HG03060 (cell line): ENCODE data around the gene SCLY.

Source experiments
- ATAC-seq: cut with Tn5 transposase; IDR thresholded peaks from one replicate; pipeline ENCODE4 v1.9.1; 2021; ENCODE audit warnings: low read depth, moderate number of reproducible peaks; ENCODE audit not compliant: unreplicated experiment

SCLY gene

GRCh38 chr2:238136820-238137537 lies 76.2 kb downstream of the SCLY start:
- no peak for ATAC-seq

- ATAC-seq = no peak
Measured at GRCh38 chr2:238137885-238138284, 77.1 kb downstream of the SCLY start.

GRCh38 chr2:238138331-238139195 lies 77.8 kb downstream of the SCLY start, which contains the start of gene KLHL30:
Gene KLHL30, plus strand, starts transcription at chr2:238138668. Its CDS starts 2,087 bp downstream, at chr2:238140755.
- no peak for ATAC-seq

- no peak for ATAC-seq
Measured at GRCh38 chr2:238139196-238140039, 78.6 kb downstream of the SCLY start.

GRCh38 chr2:238140040-238140439 lies 79.2 kb downstream of the SCLY start:
- no peak for ATAC-seq

- ATAC-seq = no peak
Measured at GRCh38 chr2:238140721-238141540, 80.1 kb downstream of the SCLY start.

GRCh38 chr2:238141541-238142318 lies 80.9 kb downstream of the SCLY start:
- ATAC-seq = no peak

- no peak for ATAC-seq
Measured at GRCh38 chr2:238142382-238143205, 81.8 kb downstream of the SCLY start.

GRCh38 chr2:238143239-238143951 lies 82.6 kb downstream of the SCLY start:
- ATAC-seq = no peak

GRCh38 chr2:238144262-238144661 lies 83.5 kb downstream of the SCLY start:
- ATAC-seq = no peak

GRCh38 chr2:238145046-238145445 lies 84.2 kb downstream of the SCLY start:
- ATAC-seq = no peak

- ATAC-seq = no peak
Measured at GRCh38 chr2:238145851-238146250, 85.0 kb downstream of the SCLY start.

GRCh38 chr2:238146884-238147544 lies 86.2 kb downstream of the SCLY start:
- ATAC-seq = no peak

GRCh38 chr2:238148981-238149380 lies 88.2 kb downstream of the SCLY start:
- ATAC-seq = no peak
